Mucosa of descending colon (tissue), 3 donors: Measurements from ENCODE around the gene ETS2. TPM values are rescaled to one million over a fixed set of nuclear protein-coding genes. Genes with fewer than 3 reads are reported as not detected.

Experiments
- ATAC-seq: fragments of 200-7000 bp; cut with Tn5 transposase; one replicate; pipeline ENCODE4 v1.9.1; 2020; ENCODE audit warnings: mild to moderate bottlenecking, moderate library complexity
- DNase-seq, 3 donors: peaks; one replicate each; pipeline ENCODE4 v3.0.0-alpha.2; 2020
- H3K36me3 ChIP-seq: fragments of 200-600 bp; one replicate; pipeline ENCODE4 v1.8.0; 2021; ENCODE audit warnings: low read depth, mild to moderate bottlenecking
- H3K4me1 ChIP-seq: fragments of 200-600 bp; one replicate; pipeline ENCODE4 v1.8.0; 2021; ENCODE audit warnings: low read depth, mild to moderate bottlenecking
- H3K4me3 ChIP-seq: fragments of 200-600 bp; one replicate; pipeline ENCODE4 v1.8.0; 2021; ENCODE audit warnings: mild to moderate bottlenecking
- H3K9me3 ChIP-seq: fragments of 200-600 bp; one replicate; pipeline ENCODE4 v1.8.0; 2021; ENCODE audit warnings: mild to moderate bottlenecking
- intact Hi-C, 2 donors: fragments of 100-400 bp; cut with DNase I in 1 of 2; cut with micrococcal nuclease in 1 of 2; formaldehyde crosslinking; loops; one replicate each; pipeline versions ENCODE4 v1.11.0 to v1.11.1; 2022; cut with DNase I, micrococcal nuclease
- total RNA-seq, 3 donors: library from RNA; stranded (reverse); fragmentation: NEBNext Ultra II Directional in 2 of 3; extraction: Animal tissue kit (Norgen Biotek cat#: 25700) in 2 of 3; gene quantifications; one replicate each; pipeline versions ENCODE4 v1.2.1 to v1.2.4, GENCODE V29; 2021 to 2023
- TF ChIP-seq, protein P1 (sequence below): fragments of 200-600 bp; IDR thresholded peaks from one replicate; pipeline ENCODE4 v1.8.0; 2022; ENCODE audit warnings: antibody characterized with exemption, mild to moderate bottlenecking
- donor health status: DM: no; HTN: no; CAD: no; lungs with moderate emphysema.
- donor health status: DM: no; HTN: no; CAD: no.
- donor health status: DM: no; HTN: yes; CAD: no.

ETS2 gene
- total RNA-seq, 3 donors from 2014 or later: 115 to 222 (median 171) TPM

DNA sequence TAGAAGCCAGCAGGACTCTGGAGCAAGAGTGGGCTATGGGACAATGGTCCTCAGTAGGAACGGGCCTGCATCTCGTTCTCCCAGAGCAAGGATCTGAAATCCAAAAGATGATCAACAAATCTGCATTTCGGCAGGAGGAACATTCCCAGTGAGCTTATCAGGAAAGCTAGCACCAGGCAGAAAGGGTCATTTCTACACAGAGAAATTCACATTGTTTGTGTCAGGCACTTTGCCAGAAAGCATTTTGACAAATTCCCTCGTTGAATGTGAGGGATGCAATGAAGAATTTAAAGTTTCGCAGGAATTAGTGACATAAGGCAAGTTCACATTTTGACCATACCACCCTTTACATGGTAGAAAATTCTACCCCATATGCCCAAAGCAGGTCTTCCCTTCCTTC lies 31.6 kb upstream of the ETS2 start:
- TF ChIP-seq, protein P1, sequence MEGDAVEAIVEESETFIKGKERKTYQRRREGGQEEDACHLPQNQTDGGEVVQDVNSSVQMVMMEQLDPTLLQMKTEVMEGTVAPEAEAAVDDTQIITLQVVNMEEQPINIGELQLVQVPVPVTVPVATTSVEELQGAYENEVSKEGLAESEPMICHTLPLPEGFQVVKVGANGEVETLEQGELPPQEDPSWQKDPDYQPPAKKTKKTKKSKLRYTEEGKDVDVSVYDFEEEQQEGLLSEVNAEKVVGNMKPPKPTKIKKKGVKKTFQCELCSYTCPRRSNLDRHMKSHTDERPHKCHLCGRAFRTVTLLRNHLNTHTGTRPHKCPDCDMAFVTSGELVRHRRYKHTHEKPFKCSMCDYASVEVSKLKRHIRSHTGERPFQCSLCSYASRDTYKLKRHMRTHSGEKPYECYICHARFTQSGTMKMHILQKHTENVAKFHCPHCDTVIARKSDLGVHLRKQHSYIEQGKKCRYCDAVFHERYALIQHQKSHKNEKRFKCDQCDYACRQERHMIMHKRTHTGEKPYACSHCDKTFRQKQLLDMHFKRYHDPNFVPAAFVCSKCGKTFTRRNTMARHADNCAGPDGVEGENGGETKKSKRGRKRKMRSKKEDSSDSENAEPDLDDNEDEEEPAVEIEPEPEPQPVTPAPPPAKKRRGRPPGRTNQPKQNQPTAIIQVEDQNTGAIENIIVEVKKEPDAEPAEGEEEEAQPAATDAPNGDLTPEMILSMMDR: no peak
- no peak overlapping the region for H3K4me3 ChIP-seq
- ATAC-seq: no peak

DNA sequence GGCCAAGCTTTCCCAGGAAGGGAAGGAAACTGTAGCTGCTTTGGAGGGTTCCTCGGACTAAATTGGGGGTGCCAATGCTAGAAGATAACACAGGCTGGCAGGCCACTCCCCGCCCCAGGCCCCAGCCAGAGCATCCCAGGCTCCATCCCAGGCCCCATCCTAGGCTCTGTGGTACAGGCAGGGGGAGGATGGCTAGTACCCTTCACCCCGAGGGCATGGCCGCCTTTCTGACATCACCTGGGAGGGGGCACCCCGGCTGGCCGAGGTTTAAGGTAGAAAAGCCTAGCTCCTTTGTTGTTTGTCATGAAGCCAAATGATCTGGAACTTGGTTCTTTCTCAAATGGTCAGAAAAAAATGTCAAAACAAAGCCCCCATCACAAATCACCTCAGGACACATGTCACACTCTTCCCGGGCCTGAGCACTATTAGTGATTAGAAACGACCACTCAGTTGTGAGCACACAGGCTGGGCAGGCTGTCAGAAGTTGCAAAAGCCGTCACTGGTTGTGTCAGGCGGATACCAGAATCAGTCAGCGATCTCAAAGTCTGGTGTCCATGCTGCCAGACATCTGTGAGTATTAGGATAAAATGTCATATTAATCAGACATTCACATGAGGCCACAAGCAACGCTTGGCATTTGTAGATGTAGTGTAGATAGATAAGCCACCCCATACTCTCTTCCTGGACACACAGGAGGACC lies 31.0 kb upstream of the ETS2 start:
- no peaks in the 10 kb centered on the region for H3K36me3 ChIP-seq
- H3K4me3 ChIP-seq: no peak overlapping the region
- TF ChIP-seq, protein P1: no peak
- no peaks in the 10 kb centered on the region for H3K9me3 ChIP-seq
- DNase-seq (no peak), ATAC-seq (no peak)
- intact Hi-C loops: no loop called here
- no peaks in the 10 kb centered on the region for H3K4me1 ChIP-seq

More for the DNA sequence above, 31.6 kb upstream of the ETS2 start:
- no peaks in the 10 kb centered on the region for H3K4me1 ChIP-seq
- intact Hi-C loops: no loop called here
- H3K36me3 ChIP-seq: no peaks in the 10 kb centered on the region
- no peak for DNase-seq
- H3K9me3 ChIP-seq: no peaks in the 10 kb centered on the region

DNA sequence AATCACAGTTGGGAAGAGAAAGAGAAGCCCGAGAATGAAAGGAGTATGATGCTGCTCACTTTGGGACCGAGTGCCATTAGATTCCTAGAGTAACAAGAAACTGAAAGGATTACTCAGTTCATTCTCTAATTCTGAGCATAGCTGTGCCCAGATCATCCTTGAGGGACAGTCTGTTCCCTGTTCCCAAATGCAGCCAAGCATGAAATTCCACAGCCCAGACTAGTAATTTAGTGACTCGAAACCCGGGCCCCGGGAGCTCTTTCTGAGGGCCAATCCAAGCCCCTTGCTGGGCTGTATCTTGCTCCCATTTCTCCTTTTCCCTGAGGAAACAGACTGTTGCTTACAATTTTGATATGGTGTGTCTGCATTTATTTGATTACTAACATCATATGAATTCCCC lies 30.0 kb upstream of the ETS2 start:
- Histone ChIP-seq H3K4me1 (peaks cover 5% of the 10 kb centered on the region), H3K36me3 (no peaks in the 10 kb centered on the region), H3K4me3 (no peak overlapping the region), H3K9me3 (no peaks in the 10 kb centered on the region)
- ATAC-seq: no peak
- TF ChIP-seq, protein P1: no peak
- intact Hi-C loops: no loop called here
- DNase-seq: no peak

DNA sequence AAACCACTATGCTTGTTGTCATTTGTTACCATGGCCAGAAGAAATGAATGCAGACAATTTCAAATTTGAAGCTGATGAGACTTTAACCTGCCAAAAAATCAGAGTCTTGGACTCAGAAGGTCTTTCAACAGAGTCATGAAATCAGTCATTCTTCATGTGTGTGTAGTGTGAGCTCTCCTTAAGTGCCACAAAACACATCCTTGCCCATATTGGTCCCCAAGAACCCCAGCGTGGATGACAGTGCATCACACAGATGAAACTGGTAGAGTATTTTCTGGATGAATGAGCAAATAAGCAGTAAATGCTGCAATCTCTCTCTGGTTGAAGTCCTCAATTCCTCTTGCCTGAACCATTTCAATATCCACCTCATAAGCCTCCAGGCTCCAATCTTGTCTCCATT lies 28.7 kb upstream of the ETS2 start:
- no peak for ATAC-seq
- no peaks in the 10 kb centered on the region for H3K36me3 ChIP-seq

DNA sequence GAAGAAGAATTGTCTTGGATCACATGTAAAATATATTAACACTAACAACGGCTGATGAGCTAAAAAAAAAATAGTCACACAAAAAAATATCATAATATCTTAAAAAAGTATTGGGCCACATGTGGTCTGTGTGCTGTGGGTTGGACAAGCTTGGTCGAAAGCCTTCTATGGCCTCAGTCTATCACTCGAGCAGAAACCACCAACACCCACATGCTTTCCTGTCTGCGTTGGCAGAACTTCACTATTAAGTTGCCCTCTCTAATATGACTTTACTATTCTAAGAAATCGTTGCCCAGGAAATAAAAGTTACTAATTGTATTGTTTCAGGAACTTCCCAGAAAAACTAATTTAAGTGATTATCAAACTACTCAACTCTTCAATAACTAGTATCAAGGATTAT lies 28.2 kb upstream of the ETS2 start:
- H3K4me1 ChIP-seq: peaks cover 5% of the 10 kb centered on the region
- intact Hi-C loops: no loop called here
- H3K4me3 ChIP-seq: no peak overlapping the region
- ATAC-seq: no peak
- H3K36me3 ChIP-seq: no peaks in the 10 kb centered on the region
- no peaks in the 10 kb centered on the region for H3K9me3 ChIP-seq
- DNase-seq: no peak
- TF ChIP-seq, protein P1: no peak

More for the DNA sequence above, 28.7 kb upstream of the ETS2 start:
- TF ChIP-seq, protein P1: no peak
- H3K9me3 ChIP-seq: no peaks in the 10 kb centered on the region
- H3K4me1 ChIP-seq: peaks cover 5% of the 10 kb centered on the region
- H3K4me3 ChIP-seq: no peak overlapping the region
- intact Hi-C loops: no loop called here
- DNase-seq: no peak
